Middle frontal gyrus (tissue), 1 donor: ENCODE measurements around the gene TRA2A.
"Not testable (repeated sequence)": the region's sequence is repeated elsewhere in the genome, so short reads cannot be mapped to it uniquely, and the experiment has no call there.

Experiments used
- DNase-seq: peaks from one replicate; pipeline ENCODE4 v3.0.0-alpha.2; 2015; ENCODE audit warnings: low spot score; ENCODE audit errors: extremely low spot score

Gene TRA2A

DNA sequence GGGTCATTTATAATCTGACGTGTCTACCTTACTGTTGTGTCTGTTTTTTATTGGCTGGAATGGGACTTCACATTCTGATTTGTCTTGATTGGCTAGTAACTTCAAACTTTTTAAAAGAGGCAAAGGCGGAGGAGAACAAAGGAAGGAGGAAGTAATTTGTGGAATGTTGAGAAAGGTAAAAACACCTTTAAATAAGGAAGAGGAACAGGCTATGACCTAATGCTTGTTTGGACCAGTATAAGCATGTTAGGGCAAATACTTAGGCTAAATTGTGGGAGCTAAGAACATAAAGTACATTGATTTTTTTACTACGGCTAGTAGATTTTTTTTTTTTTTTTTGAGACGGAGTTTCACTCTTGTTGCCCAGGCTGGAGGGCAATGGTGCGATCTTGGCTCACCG, 18.0 kb downstream of the TRA2A start:
- DNase-seq = not testable (repeated sequence)

DNA sequence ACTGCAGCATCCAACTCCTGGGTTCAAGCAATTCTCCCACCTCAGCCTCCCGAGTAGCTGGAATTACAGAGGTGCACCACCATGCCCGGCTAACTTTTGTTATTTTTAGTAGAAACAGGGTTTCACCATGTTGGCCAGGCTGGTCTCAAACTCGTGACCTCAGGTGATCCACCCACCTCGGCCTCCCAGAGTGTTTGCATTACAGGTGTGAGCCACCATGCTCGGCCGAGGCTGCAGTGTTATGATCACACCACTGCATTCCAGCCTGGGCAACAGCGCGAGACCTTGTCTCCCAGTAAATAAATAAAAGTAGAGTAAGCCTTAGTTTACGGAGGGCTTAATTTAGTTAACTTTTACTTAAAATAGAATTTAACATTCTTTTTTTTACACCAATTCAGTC, 37.8 kb downstream of the TRA2A start:
- DNase-seq = no peak

DNA sequence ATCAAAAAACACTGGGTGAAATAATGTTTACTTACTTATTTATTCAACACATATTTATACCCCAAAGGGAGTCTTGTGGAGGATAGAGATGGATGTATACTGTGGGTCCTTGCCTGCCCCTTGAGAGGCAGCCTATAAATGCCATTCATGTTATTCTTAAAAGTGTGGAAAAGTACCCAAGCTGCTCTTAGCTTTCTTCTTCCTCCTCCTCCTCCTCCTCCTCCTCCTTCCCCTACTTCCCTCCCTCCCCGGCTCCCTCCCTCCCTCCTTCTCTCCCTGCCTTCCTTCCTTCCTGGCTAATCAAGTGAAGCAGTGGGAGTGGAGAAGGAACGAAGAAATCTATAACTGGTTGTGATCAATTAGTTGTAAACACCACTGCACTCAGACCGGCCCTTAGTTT, 40.3 kb downstream of the TRA2A start:
- no peak for DNase-seq

DNA sequence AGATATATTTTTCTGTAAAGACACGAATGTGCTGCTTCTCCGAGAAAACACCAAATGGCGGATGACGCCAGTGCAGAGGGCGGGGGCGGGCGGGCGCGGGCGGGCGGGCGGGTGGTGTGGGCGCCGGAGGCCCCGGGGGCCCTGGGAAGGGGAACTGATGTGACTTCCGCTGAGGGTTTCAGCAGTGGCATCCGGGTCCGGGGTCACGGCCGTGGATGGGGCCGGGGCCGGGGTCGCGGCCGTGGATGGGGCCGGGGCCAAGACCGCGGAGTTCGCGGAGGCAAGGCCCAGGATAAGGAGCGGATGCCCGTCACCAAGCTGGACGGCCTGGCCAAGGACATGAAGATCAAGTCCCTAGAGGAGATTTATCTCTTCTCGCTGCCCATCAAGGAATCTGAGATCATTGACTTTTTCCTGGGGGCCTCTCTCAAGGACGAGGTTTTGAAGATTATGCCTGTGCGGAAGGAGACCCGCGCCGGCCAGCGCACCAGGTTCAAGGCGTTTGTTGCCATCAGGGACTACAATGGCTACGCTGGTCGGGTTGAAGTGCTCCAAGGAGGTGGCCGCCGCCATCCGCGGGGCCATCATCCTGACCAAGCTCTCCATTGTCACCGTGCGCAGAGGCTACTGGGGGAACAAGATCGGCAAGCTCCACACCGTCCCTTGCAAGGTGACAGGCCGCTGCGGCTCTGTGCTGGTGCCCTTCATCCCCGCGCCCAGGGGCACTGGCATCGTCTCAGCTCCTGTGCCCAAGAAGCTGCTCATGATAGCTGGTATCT, 41.2 kb downstream of the TRA2A start:
- no peak for DNase-seq

DNA sequence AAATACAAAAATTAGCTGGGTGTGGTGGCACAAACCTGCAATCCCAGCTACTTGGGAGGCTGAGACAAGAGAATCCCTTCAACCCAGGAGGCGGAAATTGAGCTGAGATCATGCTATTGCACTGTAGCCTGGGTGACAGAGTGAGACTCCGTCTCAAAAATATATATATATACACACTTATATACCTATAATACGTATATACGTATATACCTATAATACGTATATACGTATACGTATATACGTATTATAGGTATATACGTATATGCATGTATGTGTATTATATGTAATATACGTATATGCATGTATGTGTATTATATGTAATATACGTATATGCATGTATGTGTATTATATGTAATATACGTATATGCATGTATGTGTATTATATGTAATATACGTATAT, 43.1 kb downstream of the TRA2A start:
- DNase-seq = not testable (repeated sequence)

DNA sequence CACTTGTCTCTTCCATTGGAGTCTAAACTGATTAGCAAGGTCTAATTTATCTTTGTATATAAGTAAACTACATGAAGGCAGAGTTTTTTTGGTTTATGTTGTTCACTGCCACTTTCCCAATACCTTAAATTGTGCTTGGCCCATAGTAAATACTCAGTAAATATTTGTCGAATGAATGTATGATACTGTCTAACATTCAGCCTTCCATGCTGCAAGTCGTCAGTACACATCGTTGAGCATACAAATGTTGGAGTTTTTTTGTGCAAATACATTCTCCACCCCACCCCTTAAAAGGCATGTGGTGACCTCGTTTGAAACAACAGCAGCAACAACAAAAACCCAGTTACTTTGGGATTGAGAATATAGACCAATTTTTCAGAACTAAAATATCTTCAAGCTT, 44.1 kb downstream of the TRA2A start:
- DNase-seq = no peak

DNA sequence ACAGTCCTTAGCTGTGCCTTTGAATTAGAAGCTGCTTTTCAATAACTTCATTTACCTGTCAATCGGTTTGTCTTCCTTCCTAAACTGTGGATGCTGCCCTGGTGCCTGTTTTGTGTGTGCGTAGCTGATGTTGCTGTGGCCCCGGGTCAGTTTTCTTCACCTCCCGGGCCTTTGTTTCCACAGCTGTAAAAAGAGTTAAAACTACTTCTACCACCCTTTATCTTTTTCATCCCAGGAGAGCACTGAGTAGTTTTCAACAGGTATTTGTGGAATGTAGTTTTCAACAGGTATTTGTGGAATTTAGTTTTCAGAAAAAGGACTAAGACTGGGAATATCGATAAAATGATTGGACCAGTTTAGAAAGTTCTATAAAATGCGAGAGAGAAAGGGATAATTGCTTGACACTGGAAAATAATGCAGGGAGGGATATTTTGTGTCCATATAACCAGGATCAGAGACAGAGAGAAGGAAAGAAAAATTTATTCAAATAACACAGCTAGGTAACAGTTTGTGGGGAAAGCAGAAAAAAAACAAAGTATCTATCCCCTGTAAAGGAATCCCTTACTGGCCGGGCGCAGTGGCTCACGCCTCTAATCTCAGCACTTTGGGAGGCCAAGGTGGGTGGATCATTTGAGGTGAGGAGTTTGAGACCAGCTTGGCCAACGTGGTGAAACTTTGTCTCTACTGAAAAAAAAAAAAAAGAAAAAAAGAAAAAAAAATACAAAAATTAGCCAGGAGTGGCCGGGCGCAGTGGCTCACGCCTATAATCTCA, 45.6 kb downstream of the TRA2A start:
- DNase-seq = no peak

DNA sequence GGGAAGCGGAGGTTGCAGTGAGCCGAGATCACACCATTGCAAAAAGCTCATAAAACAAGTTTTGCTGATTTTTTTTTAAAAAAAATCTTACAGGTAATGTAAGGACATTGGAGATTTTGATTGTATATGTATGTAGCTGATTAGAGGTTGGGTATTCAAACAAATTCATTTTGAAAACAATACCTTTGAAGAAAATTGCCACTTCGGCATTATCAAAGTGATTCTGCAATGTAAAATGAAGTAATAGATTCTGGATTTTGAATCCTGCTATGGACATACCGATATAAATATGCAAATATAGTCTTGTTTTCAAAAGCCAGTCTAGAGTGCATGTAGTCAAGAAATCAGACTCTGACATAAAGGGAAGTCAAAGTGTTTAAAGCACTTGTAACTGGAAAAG, 49.1 kb downstream of the TRA2A start:
- no peak for DNase-seq

DNA sequence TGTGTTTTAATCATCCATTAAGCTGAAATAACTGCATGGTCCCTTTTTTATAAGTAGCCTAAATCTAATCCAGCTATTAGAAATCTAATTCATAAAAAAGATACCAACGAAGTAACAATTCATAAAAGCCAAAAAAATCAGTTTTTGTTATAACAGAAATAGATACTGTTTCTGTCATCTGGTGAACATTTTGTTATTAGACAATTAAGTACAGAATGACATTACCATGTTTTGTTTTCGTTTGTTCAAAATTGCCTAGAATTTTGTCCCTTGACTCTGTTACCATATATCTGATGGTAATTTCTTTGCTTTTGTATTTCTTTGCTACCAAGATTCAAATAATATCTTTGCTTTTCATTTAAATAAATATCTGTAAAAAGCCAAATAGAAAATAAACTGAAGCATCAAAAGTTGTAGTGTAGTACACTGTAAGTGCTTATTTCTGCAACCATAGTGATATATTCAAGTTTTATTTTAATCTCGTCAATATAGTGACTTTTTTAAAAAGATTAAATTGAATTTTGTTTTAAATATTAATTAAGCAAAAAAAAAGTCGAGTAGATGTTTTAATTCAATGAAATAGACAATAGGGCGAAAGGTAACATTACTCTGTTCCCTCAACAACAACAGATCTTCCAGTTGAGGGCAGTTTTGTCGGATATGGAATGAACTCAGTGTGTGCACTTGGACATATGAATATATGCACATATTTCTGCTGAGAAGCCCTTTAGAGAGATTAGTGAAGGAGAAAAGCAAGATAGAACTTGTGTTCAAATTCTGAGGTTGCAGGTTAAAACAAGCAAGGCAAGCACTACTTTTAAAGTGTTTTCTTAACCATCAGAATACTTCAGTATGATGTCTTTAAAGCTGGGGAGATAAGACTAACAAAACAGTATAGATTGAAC, 53.6 kb downstream of the TRA2A start:
- no peak for DNase-seq

DNA sequence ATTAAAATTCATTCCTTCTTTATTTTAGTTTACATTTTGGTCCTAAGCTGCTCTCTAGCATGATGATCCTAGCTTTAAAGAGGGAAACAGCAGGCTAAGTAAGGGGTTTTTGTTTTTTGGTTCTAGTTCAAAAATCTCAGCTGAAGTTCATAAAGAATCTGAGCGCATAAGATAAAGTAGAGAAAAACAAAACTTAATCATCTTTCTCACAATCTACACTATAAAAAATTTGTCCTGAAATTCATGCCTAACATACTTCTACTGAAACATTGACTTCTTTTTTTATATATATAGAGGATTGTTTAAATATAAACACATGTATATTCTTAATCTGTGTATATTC, 54.7 kb downstream of the TRA2A start:
- no peak for DNase-seq

DNA sequence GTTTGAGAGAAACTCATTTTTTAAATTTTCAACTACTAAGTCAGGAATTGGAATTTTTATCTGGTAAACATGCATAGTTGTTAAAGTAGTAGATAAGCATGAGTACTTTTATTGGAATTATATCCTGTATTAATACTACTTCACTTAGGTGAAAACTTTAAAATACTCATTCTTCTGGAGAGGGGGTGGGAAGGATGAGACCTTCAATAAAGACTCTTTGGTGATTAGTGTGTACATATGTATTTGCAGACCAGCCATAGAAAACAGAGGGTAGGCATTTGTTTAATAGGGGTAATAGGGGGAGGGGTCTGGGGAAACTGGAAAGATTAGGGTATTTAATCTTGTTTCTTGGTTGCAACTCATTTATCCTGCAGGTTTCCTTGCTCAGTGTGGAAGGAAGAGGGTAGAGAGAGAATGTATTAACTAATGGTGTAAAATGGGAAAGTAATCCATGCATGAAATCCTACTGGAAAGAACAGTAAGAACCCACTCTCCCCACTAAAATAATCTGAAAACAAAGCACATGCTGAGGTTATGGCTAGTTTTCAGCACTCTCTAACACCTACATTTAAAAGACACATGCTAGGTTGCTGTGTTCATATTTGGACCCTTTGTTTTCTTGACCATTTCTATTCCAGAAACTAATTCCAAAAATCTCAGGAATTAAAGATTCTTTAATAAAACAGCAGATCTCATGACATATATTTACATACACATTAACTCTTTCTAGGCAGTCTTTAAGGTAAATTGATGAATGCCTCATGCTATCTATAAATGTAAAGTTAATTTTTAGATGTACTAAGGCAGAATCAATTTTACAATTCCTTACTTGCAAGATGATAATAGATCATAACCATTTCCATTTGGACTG, 55.3 kb downstream of the TRA2A start:
- no peak for DNase-seq

DNA sequence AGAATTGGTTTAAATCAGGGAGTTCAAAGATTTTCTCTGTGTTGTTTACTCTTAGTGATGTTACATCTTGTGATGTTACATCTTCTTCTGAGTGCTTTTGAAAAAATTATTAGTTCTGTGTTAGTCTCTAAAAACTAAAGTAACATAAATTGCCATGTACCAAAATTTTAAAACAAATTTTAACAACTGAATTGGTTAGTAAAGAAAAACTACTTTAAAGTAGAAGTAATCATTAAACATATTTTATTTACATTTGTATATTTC, 56.3 kb downstream of the TRA2A start:
- no peak for DNase-seq

DNA sequence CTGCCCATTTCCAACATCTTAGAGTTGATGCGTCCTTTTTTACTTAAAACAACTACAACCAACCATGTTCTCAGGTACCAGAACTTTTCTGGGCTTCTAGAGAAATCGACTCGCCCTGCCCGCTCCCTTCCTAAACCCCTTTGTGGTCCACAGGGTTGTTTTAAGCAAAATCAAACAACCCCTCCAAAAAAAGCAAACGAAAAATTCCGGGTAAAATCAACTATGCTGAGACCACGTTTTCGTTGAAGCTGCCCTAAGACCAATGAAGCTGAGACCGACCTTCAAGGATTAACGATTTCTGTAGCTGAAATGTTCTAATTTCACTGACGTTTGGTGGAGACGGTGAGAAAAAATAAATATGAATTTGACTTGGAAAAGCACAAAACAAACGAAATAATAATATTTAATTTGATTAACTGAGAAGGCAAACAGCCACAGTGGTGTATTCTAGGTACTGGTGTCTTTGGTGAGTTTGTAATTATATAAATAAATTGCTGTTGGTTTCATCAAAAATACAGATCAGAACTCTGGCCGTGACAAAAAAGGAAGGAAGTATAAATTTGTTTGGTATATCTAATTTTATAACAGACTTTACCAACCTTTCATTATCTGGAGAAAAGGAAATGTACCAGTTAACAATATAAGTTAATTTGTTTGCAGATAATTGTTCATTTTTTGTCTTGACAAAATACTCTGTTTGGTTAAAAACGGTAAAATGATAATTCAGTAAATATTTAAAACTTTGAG, 56.8 kb downstream of the TRA2A start:
- DNase-seq = no peak

DNA sequence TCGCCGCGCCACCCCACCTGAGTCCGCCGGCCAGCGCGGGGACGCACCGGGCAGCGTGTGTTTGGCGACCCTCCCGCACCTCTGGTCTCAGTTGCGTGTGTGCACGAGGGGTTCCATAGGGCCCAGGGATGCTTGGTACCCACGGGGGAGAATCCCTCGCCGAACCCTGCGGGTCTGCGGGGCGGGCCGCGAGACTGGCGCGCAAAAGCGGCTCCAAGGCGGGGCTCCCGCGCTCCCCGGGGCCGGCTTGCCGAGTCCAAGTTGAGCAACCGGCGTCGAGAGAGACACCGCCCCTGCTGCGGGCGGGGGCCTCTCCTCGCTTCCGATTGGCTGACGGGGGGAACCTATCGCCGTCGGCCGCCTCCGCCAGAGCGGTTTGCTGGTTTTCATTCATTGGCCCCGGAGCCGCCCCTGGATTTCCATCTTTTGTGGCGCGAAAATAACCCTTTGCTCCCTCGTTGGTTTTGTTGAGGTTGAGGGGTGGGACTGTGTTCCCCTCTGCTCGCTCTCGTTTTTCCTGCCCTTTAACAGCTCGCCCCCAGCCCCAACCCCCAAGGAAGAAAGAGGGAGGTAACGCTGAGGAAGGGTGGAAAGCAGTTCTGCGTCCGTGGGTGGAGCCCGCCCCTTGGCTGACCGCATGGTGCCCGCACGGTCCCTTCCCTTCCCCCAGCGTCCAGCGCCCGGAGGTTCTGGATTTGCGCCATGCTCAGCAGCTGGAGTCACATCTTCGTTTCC, 57.5 kb downstream of the TRA2A start:
- DNase-seq = no peak

DNA sequence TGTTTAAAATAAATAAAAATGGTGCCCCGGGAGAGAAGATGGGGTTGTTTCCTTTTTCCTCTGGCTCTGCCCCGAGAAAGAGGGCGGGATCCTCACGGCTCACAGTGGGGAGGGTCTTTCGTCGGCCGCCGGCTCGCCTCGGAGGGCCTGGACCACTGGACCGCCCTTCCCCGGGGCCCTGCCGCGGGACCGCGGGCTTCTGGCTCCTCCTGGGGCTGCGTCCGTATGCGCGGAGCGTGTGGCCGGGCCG, 58.0 kb downstream of the TRA2A start:
- DNase-seq = no peak

DNA sequence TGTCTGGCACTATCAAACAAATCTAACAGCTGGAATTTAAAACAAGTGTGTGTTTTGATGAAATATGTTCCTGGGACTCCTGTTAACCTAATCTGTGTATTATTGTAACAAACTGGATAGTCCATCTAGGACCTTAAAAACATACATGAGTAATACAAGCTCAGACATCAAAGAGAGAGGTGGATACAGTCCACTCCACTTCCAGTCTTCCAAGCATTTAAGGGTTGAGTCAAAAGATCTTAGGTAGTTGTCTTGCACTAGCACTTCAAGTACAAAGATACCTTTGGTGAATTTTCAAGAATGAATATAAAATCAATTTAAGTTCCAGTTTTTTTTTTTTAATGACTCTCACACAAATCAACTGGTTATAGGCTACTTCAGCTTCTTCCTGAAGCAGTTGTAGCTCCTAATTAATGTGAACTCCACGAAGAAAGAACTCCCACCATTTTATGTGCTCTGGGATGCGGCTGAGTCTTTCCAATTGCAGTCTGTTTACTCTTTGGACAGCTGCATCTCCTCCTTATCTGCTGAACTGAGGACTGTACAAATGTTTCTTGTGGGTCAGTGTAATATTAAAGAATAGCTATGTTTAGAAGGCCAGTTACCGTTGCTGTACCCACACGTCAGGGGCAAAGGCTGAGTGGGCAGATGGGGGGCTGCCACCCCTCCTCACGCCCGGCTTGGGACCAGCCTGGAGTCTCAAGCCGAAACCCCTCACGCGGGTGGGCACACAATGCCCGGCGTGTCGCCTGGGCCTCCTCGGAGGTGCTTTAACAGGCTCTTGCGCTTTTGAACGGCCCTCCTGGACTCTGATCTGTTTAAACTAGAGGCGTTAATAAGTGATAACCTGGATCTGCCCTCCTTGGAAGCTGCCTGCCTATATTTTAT, 58.6 kb downstream of the TRA2A start:
- no peak for DNase-seq

DNA sequence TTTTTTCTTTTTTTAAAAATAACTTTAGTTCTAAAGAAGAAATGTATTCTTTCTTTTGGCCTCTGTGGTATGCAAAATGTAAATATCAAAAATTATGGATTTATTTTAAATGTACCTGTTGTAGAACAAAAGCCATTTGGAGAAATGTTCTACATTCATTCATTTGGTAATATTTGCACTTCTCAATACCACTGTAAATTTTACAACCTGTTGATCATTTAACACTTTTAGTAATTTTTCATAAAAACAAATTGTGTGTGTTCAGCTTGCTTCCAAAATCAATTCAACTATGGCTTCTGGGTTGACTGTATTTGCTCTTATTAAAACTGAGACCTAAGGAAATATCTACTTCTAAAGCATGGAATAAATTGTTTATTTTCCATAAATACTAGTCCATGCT, 59.2 kb downstream of the TRA2A start:
- no peak for DNase-seq

DNA sequence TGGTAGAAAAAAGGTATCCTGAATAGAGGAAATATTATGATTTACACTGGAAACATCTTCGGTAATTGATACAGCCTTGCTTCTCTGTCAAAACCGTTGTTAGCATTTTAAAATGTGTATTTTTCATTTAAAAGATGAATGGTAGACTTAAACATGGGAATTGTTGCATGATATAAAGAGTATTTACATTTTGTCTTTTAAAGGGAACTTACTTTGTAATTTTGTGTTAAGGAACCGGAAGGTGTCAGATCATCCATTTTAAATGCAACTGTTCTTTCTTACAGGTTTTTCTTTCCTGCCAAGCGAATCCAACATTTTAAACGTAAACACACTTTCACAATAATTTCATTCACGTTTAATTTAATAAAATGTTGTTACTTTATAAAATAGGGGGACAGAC, 59.7 kb downstream of the TRA2A start:
- DNase-seq = no peak
